ENCODE data around the gene RAB4A. TPM values are rescaled to one million over a fixed set of nuclear protein-coding genes. Genes with fewer than 3 reads are reported as not detected.

RAB4A gene
- total RNA-seq, 1 experiment from 2014 or later, result 66.7 TPM

DNA sequence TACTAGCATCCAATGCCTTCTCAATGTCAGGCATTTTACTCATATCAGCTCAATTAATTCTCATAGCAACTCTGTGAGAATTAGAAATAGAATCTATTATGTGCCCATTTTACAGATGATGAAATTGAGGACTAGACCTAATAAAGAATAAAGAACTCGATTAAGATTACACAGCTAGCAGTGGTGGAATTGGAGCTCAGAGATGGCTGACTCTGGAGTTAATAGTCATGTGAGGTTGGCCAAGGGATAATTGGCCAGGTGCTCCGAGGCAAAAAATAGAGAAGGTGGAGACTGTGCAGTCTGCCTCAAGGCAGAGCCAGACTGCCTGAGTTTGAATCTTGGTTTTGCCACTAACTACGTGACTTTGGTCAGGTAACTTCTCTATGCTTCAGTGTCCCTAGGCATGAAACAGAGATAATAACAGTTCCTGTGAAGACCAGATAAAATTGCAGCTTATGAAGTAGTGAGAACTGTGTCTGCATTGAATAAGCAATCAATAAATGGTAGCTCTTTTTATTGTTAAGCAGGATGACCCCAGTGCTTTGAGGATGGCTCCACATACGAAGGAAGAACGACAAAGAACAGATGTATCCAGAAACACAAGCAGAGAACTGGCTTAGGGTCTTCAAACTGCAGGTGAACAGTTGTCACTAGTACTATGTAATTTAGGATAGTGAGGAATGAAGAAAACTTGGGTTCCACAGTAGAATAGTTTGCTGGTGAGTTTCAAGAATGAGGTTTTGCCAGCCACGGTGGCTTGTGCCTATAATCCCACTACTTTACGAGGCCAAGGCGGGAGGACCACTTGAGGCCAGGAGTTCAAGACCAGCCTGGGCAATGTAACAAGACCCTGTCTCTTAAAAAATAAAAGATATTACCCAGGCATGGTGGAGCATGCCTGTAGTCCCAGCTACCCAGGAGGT lies 78.8 kb downstream of the RAB4A start:
- Mint-ChIP-seq H3K36me3 (ENCODE audit: insufficient read depth in 1 of 3, low read depth in 3 of 3) (peaks cover 0 to 7% (median 3%) of the 10 kb centered on the region in 3 experiments; a peak in 3 of 7 replicates), H3K4me3 (no peak overlapping the region), H3K27me3 (ENCODE audit: low read depth) (peaks cover 32% of the 10 kb centered on the region), H3K27ac (no peak overlapping the region), H3K9me3 (peaks cover 7 to 13% of the 10 kb centered on the region in 2 experiments), H3K4me1 (no peaks in the 10 kb centered on the region)
- Histone ChIP-seq H2BK20ac (ENCODE audit: low read depth, low read length, poor library complexity, severe bottlenecking) (no peak overlapping the region), H2AK5ac (ENCODE audit: insufficient read length, low read length) (no peak overlapping the region), H2AFZ (ENCODE audit: low read length) (no peak overlapping the region), H3K27ac (ENCODE audit: insufficient read length, low read depth, low read length) (no peak overlapping the region), H3K56ac (ENCODE audit: insufficient read length, low read depth, low read length) (no peak overlapping the region), H3K9me3 (ENCODE audit: control insufficient read depth, low read depth, low read length) (no peaks in the 10 kb centered on the region), H3K27me3 (ENCODE audit: insufficient read depth, low read length) (no peaks in the 10 kb centered on the region; the same call in 1 of the 2 replicates), H3K4me1 (ENCODE audit: insufficient read depth, low read length) (no peaks in the 10 kb centered on the region), H3K23ac (ENCODE audit: insufficient read length, low read depth, low read length) (no peak overlapping the region), H3K18ac (ENCODE audit: insufficient read length, low read depth, low read length) (no peak overlapping the region), H3K14ac (ENCODE audit: insufficient read depth, low read length) (no peak overlapping the region; the same call in 1 of the 2 replicates), H4K91ac (ENCODE audit: insufficient read length, low read depth, low read length) (no peak overlapping the region), H3K23me2 (ENCODE audit: insufficient read length, low read depth, low read length, poor library complexity, severe bottlenecking) (no peaks in the 10 kb centered on the region), H2BK15ac (ENCODE audit: low read depth, low read length) (no peak overlapping the region), H3K9ac (ENCODE audit: extremely low read depth, insufficient read length, low read length) (no peak overlapping the region), H3T11ph (ENCODE audit: low read length) (no peak overlapping the region), H3K4me2 (ENCODE audit: insufficient read depth, insufficient read length, low read length) (no peak overlapping the region), H3K4ac (ENCODE audit: low read depth, low read length) (no peak overlapping the region), H4K5ac (ENCODE audit: insufficient read length, low read depth, low read length) (no peak overlapping the region), H2BK12ac (ENCODE audit: insufficient read length, low read depth, low read length) (no peak overlapping the region), H3K79me1 (ENCODE audit: insufficient read depth, low read depth, low read length, poor library complexity, severe bottlenecking) (no peaks in the 10 kb centered on the region), H2BK120ac (ENCODE audit: low read depth, low read length, poor library complexity, severe bottlenecking) (no peak overlapping the region), H4K8ac (replicated peaks; ENCODE audit: insufficient read length, low read depth, low read length) (no peak overlapping the region), H3K79me2 (ENCODE audit: insufficient read depth, low read length) (no peaks in the 10 kb centered on the region), H4K20me1 (ENCODE audit: control insufficient read depth, insufficient read depth, insufficient read length) (no peaks in the 10 kb centered on the region), H2BK5ac (ENCODE audit: insufficient read length, low read length) (no peak overlapping the region)
- TF ChIP-seq, protein P1, sequence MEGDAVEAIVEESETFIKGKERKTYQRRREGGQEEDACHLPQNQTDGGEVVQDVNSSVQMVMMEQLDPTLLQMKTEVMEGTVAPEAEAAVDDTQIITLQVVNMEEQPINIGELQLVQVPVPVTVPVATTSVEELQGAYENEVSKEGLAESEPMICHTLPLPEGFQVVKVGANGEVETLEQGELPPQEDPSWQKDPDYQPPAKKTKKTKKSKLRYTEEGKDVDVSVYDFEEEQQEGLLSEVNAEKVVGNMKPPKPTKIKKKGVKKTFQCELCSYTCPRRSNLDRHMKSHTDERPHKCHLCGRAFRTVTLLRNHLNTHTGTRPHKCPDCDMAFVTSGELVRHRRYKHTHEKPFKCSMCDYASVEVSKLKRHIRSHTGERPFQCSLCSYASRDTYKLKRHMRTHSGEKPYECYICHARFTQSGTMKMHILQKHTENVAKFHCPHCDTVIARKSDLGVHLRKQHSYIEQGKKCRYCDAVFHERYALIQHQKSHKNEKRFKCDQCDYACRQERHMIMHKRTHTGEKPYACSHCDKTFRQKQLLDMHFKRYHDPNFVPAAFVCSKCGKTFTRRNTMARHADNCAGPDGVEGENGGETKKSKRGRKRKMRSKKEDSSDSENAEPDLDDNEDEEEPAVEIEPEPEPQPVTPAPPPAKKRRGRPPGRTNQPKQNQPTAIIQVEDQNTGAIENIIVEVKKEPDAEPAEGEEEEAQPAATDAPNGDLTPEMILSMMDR (conservative IDR thresholded peaks at IDR 0.05), result no peak
- no CpG with 5 or more reads among the region's 8 CpGs for WGBS (ENCODE audit: extremely low coverage, insufficient read length, low lambda C conversion rate)
- DNase-seq, result no peak
